Esophagus squamous epithelium (tissue), 5 donors: ENCODE results near the gene TES. TPM values are rescaled to one million over a fixed set of nuclear protein-coding genes. Genes with fewer than 3 reads are reported as not detected.

Experiments used
- DNase-seq: peaks from one replicate; lab custom pipeline; 2025; lab: John Stamatoyannopoulos, UW
- H3K27ac ChIP-seq, 4 donors: fragments of 200-600 bp; sonication (generic); one replicate each; pipeline ENCODE4 v1.5.1; 2016 to 2019; ENCODE audit warnings: mild to moderate bottlenecking in 1 of 4
- H3K27me3 ChIP-seq, 4 donors: fragments of 200-600 bp; sonication (generic); 1 replicate in 3 of 4; 2 replicates in 1 of 4; pipeline versions ENCODE4 v1.5.1 to v1.6.0; 2017 to 2021; ENCODE audit warnings: antibody characterized with exemption in 1 of 4
- H3K36me3 ChIP-seq, 3 donors: fragments of 200-600 bp; sonication (generic); one replicate each; pipeline ENCODE4 v1.5.1; 2016 to 2019
- H3K4me1 ChIP-seq, 3 donors: fragments of 200-600 bp; sonication (generic); one replicate each; pipeline ENCODE4 v1.5.1; 2017 to 2019
- H3K4me3 ChIP-seq, 4 donors: fragments of 200-600 bp; sonication (generic); 1 replicate in 3 of 4; 2 replicates in 1 of 4; pipeline ENCODE4 v1.5.1; 2016 to 2019; ENCODE audit warnings: mild to moderate bottlenecking in 2 of 4, moderate library complexity in 1 of 4
- H3K9me3 ChIP-seq, 3 donors: fragments of 200-600 bp; sonication (generic); one replicate each; pipeline ENCODE4 v1.5.1; 2016 to 2019
- CTCF ChIP-seq, 6 experiments: fragments of 450-650 bp in 4 of 6; fragments of 200-600 bp in 2 of 6; sonication (generic) in 2 of 6; IDR thresholded peaks; one replicate each; pipeline ENCODE4 v1.5.1; 2016 to 2019; ENCODE audit warnings: antibody characterized with exemption in 6 of 6, mild to moderate bottlenecking in 4 of 6, moderate library complexity in 4 of 6
- POLR2A ChIP-seq, 4 donors: fragments of 450-650 bp; IDR thresholded peaks; one replicate each; pipeline ENCODE4 v1.6.1; 2017; ENCODE audit warnings: antibody characterized with exemption in 4 of 4, mild to moderate bottlenecking in 4 of 4, moderate library complexity in 3 of 4
- WGBS, 2 donors: methylation state at CpG; one replicate each; pipeline ENCODE4 v1.1.5; 2018; 5-methylcytosine and 5-hydroxymethylcytosine counted together
- intact Hi-C: fragments of 100-400 bp; cut with DNase I; formaldehyde crosslinking; loops from one replicate; pipeline ENCODE4 v1.15.0; 2022
- total RNA-seq, 4 donors: library from RNA; depleted of rRNA; stranded (reverse); fragments of >200 nt; gene quantifications; one replicate each; pipeline ENCODE4 v1.1.0, GENCODE V29; 2016
- donor health status: DM: yes; HTN: yes; CAD: no.

TES gene
- total RNA-seq, 4 donors from 2014 or later = 34.8 to 155 (median 67.0) TPM

- H3K4me3 ChIP-seq = no peak overlapping the region
- 72 to 88% methylated on average over 4 to 6 of the region's 6 CpGs for WGBS, 2 donors
- no peak for DNase-seq
- H3K27ac ChIP-seq = no peak overlapping the region
- no peaks in the 10 kb centered on the region for H3K4me1 ChIP-seq
- intact Hi-C loops = no loop called here
- H3K36me3 ChIP-seq = no peaks in the 10 kb centered on the region
- TF ChIP-seq CTCF (IDR thresholded peaks at IDR 0.05) = no peak
- no peak for TF ChIP-seq POLR2A (IDR thresholded peaks at IDR 0.05)
- peaks cover 0 to 8% (median 0%) of the 10 kb centered on the region in 3 donors for H3K9me3 ChIP-seq
- no peaks in the 10 kb centered on the region for H3K27me3 ChIP-seq
Measured at GRCh38 chr7:116185956-116186355, 24.4 kb upstream of the TES start.

GRCh38 chr7:116187400-116187799 is 22.9 kb upstream of the TES start:
- peaks cover 0 to 8% (median 0%) of the 10 kb centered on the region in 3 donors for H3K9me3 ChIP-seq
- no peak for DNase-seq
- H3K27ac ChIP-seq = no peak overlapping the region
- WGBS, 2 donors = 95 to 100% methylated on average over 1 of the region's 1 CpG
- TF ChIP-seq POLR2A (IDR thresholded peaks at IDR 0.05) (no peak), CTCF (IDR thresholded peaks at IDR 0.05) (no peak)
- intact Hi-C loops = no loop called here
- H3K4me3 ChIP-seq = no peak overlapping the region
- no peaks in the 10 kb centered on the region for H3K27me3 ChIP-seq
- no peaks in the 10 kb centered on the region for H3K36me3 ChIP-seq
- no peaks in the 10 kb centered on the region for H3K4me1 ChIP-seq

GRCh38 chr7:116193329-116194087 is 16.8 kb upstream of the TES start:
- TF ChIP-seq POLR2A (IDR thresholded peaks at IDR 0.05) (no peak), CTCF (IDR thresholded peaks at IDR 0.05) (no peak)
- H3K27ac ChIP-seq = no peak overlapping the region
- intact Hi-C loops = no loop called here
- no peak overlapping the region for H3K4me3 ChIP-seq
- 63 to 65% methylated on average over 5 of the region's 5 CpGs for WGBS, 2 donors
- H3K36me3 ChIP-seq = no peaks in the 10 kb centered on the region
- H3K27me3 ChIP-seq = no peaks in the 10 kb centered on the region
- no peak for DNase-seq
- H3K4me1 ChIP-seq = no peaks in the 10 kb centered on the region
- no peaks in the 10 kb centered on the region for H3K9me3 ChIP-seq

GRCh38 chr7:116194115-116194514 is 16.2 kb upstream of the TES start:
- TF ChIP-seq POLR2A (IDR thresholded peaks at IDR 0.05) = no peak
- H3K27me3 ChIP-seq = no peaks in the 10 kb centered on the region
- no peak overlapping the region for H3K27ac ChIP-seq

GRCh38 chr7:116195451-116195850 is 14.9 kb upstream of the TES start:
- Histone ChIP-seq H3K4me1 (no peaks in the 10 kb centered on the region), H3K27me3 (no peaks in the 10 kb centered on the region), H3K4me3 (no peak overlapping the region), H3K27ac (no peak overlapping the region), H3K9me3 (no peaks in the 10 kb centered on the region), H3K36me3 (no peaks in the 10 kb centered on the region)
- intact Hi-C loops = no loop called here
- WGBS, 2 donors = 57 to 77% methylated on average over 1 of the region's 1 CpG
- DNase-seq = no peak
- no peak for TF ChIP-seq CTCF (IDR thresholded peaks at IDR 0.05)
- no peak for TF ChIP-seq POLR2A (IDR thresholded peaks at IDR 0.05)

More at GRCh38 chr7:116194115-116194514, 16.2 kb upstream of the TES start:
- DNase-seq = no peak
- Histone ChIP-seq H3K4me1 (no peaks in the 10 kb centered on the region), H3K4me3 (no peak overlapping the region), H3K36me3 (no peaks in the 10 kb centered on the region), H3K9me3 (no peaks in the 10 kb centered on the region)
- 88 to 100% methylated on average over 2 of the region's 2 CpGs for WGBS, 2 donors
- intact Hi-C loops = no loop called here
